K562 (cell line): ENCODE results near the gene TENM3. TPM values are rescaled to one million over a fixed set of nuclear protein-coding genes. Genes with fewer than 3 reads are reported as not detected.
A peak's percentile ranks its signal among the peaks of the same experiment; 100 is the strongest.

Experiments used
- ATAC-seq: fragments of 200-7000 bp; cut with Tn5 transposase; 3 replicates; pipeline ENCODE4 v1.9.1; 2020; ENCODE audit warnings: moderate library complexity
- BruUV-seq: library from RNA; stranded (reverse); fragments of 400-500 nt; replicated peaks from 2 replicates; lab custom pipeline; 2021; lab: Mats Ljungman, UMichigan
- CTCF ChIA-PET: fragments of 300-600 bp; formaldehyde crosslinking; extraction: SDS; loops from one replicate; lab custom pipeline; 2021; ENCODE audit warnings: low intra/inter-chr PET ratio; lab: Yijun Ruan, JAX
- POLR2A ChIA-PET: fragments of 300-600, 350-650 bp; sonication (Branson Sonifier 250); formaldehyde crosslinking; extraction: SDS; loops from one replicate; lab custom pipeline; 2021; ENCODE audit warnings: antibody characterized with exemption, inconsistent platforms; lab: Yijun Ruan, JAX
- DNase-seq, 4 experiments: peaks; one replicate each; pipeline versions ENCODE4 v3.0.0 to v3.0.0-alpha.2; 2011 to 2018; ENCODE audit warnings: low spot score in 3 of 4, mixed read lengths in 3 of 4; ENCODE audit errors: extremely low read depth in 1 of 4
- FAIRE-seq: peaks from 2 replicates; lab custom pipeline; 2011; peaks lifted over from hg19 to GRCh38; lab: Jason Lieb, UNC
- H2AFZ ChIP-seq: 2 replicates; pipeline ENCODE4 v1.6.0; 2011; ENCODE audit warnings: low read depth, low read length, control low read depth, inconsistent platforms
- H3K27ac ChIP-seq: fragments of 200-600 bp; 3 replicates; pipeline ENCODE4 v1.8.0; 2011; ENCODE audit warnings: low read depth, mild to moderate bottlenecking, control low read depth, inconsistent platforms, low read length, moderate library complexity, mixed read lengths; ENCODE audit errors: extremely low read depth
- H3K27me3 ChIP-seq, 2 experiments: fragments of 300-600 bp in 1 of 2; 2 replicates in 1 of 2; 3 replicates in 1 of 2; pipeline versions ENCODE4 v1.6.0 to v1.8.0; 2011; ENCODE audit warnings: inconsistent platforms in 2 of 2, low read length in 2 of 2, mild to moderate bottlenecking in 1 of 2, mixed read lengths in 1 of 2, moderate library complexity in 1 of 2; ENCODE audit not compliant: control insufficient read depth in 2 of 2, insufficient read depth in 2 of 2
- H3K36me3 ChIP-seq: fragments of 300-600 bp; 3 replicates; pipeline ENCODE4 v1.8.0; 2011; ENCODE audit warnings: mild to moderate bottlenecking, low read length, inconsistent platforms; ENCODE audit not compliant: control insufficient read depth, insufficient read depth
- H3K4me1 ChIP-seq, 2 experiments: fragments of 200-600 bp in 1 of 2; replicated peaks in 1 of 2; 2 replicates in 1 of 2; 3 replicates in 1 of 2; pipeline versions ENCODE4 v1.5.1 to v1.8.0; 2011; ENCODE audit warnings: inconsistent platforms in 2 of 2, low read length in 2 of 2, mild to moderate bottlenecking in 1 of 2, mixed read lengths in 1 of 2, moderate library complexity in 1 of 2; ENCODE audit not compliant: control insufficient read depth in 2 of 2, insufficient read depth in 2 of 2
- H3K4me2 ChIP-seq: 2 replicates; pipeline ENCODE4 v1.6.1; 2011; ENCODE audit warnings: low read length, control low read depth, inconsistent platforms, mixed read lengths; ENCODE audit not compliant: insufficient read depth
- H3K4me3 ChIP-seq: fragments of 200-600 bp; sonication (generic), shearing (Covaris generic); 2 replicates; pipeline ENCODE4 v1.5.1; 2016; ENCODE audit warnings: control low read depth, inconsistent platforms
- H3K79me2 ChIP-seq: fragments of 200-600 bp; 3 replicates; pipeline ENCODE4 v1.8.0; 2011; ENCODE audit warnings: low read length, inconsistent platforms; ENCODE audit not compliant: control insufficient read depth, insufficient read depth
- H3K9ac ChIP-seq, 2 experiments: 2 replicates each; pipeline versions ENCODE4 v1.6.0 to v1.6.1; 2011; ENCODE audit warnings: low read depth in 2 of 2, low read length in 2 of 2, control low read depth in 1 of 2, inconsistent platforms in 1 of 2, mild to moderate bottlenecking in 1 of 2, mixed read lengths in 1 of 2; ENCODE audit not compliant: insufficient read depth in 1 of 2
- H3K9me1 ChIP-seq: one replicate; pipeline ENCODE4 v1.6.0; 2011; ENCODE audit warnings: inconsistent platforms, mild to moderate bottlenecking, low read length, moderate library complexity; ENCODE audit not compliant: control insufficient read depth, insufficient read depth
- H3K9me3 ChIP-seq: replicated peaks from 2 replicates; pipeline ENCODE4 v1.5.1; 2011; ENCODE audit warnings: low read depth, low read length, inconsistent platforms; ENCODE audit not compliant: control insufficient read depth, insufficient read depth
- H4K20me1 ChIP-seq: replicated peaks from 2 replicates; pipeline ENCODE4 v1.6.1; 2011; ENCODE audit warnings: low read length, inconsistent platforms, mixed read lengths; ENCODE audit not compliant: control insufficient read depth, insufficient read depth
- AFF4 ChIP-seq: sonication (generic); formaldehyde crosslinking; IDR thresholded peaks from 2 replicates; pipeline ENCODE4 v1.8.0; 2023; ENCODE audit warnings: mild to moderate bottlenecking, missing genetic modification reagents
- CREM ChIP-seq: IDR thresholded peaks from 2 replicates; pipeline ENCODE4 v1.6.1; 2014; ENCODE audit warnings: antibody characterized with exemption, low read depth
- GABPB2 ChIP-seq: fragments of 250-450 bp; sonication (Bioruptor Pico); conservative IDR thresholded peaks from 2 replicates; pipeline ENCODE4 v1.5.1; 2021; ENCODE audit warnings: mild to moderate bottlenecking
- HNRNPLL ChIP-seq: fragments of 200-400 bp; formaldehyde crosslinking; IDR thresholded peaks from 2 replicates; pipeline ENCODE4 v1.6.1; 2017; ENCODE audit warnings: low read length, low read depth, mild to moderate bottlenecking; ENCODE audit not compliant: poor library complexity, severe bottlenecking
- JUN ChIP-seq, 2 experiments: sonication (generic) in 1 of 2; formaldehyde crosslinking in 1 of 2; IDR thresholded peaks; 2 replicates each; pipeline versions ENCODE4 v1.6.1 to v1.8.0; 2012 to 2022; ENCODE audit warnings: borderline replicate concordance in 2 of 2, mild to moderate bottlenecking in 2 of 2, improper control_type of control experiment in 1 of 2, low read depth in 1 of 2, low read length in 1 of 2, missing genetic modification reagents in 1 of 2
- MAFG ChIP-seq: fragments of 450-650 bp; conservative IDR thresholded peaks from 2 replicates; pipeline ENCODE4 v1.6.1; 2016; ENCODE audit warnings: missing genetic modification characterization, missing compliant biosample characterization
- PHB ChIP-seq: fragments of 250-450 bp; sonication (Bioruptor Pico); IDR thresholded peaks from 2 replicates; pipeline ENCODE4 v1.5.0; 2021
- RNF2 ChIP-seq: sonication (generic); IDR thresholded peaks from 2 replicates; pipeline ENCODE4 v1.6.1; 2016
- SRSF1 ChIP-seq: fragments of 200-400 bp; formaldehyde crosslinking; IDR thresholded peaks from 2 replicates; pipeline ENCODE4 v1.6.1; 2017; ENCODE audit warnings: mild to moderate bottlenecking, low read depth, low read length, moderate library complexity
- ZFP30 ChIP-seq: fragments of 250-450 bp; sonication (Bioruptor Pico); IDR thresholded peaks from 2 replicates; pipeline ENCODE4 v1.8.0; 2022; ENCODE audit warnings: moderate library complexity, mild to moderate bottlenecking, inconsistent platforms, borderline replicate concordance
- ZNF778 ChIP-seq: fragments of 450-650 bp; formaldehyde crosslinking; IDR thresholded peaks from 2 replicates; pipeline ENCODE4 v1.4.0; 2020; ENCODE audit warnings: mild to moderate bottlenecking, moderate library complexity
- WGBS: fragments of 100-300 bp; shearing (Covaris generic); methylation state at CpG from one replicate; pipeline ENCODE4 v1.1.6; 2016; ENCODE audit warnings: low coverage, mixed read lengths; ENCODE audit not compliant: insufficient coverage; ENCODE audit errors: missing lambda C conversion rate; 5-methylcytosine and 5-hydroxymethylcytosine counted together
- in situ Hi-C: fragments of 300-500 bp; cut with MboI; formaldehyde crosslinking; loops from 4 replicates; pipeline ENCODE4 v1.15.0; 2018; ENCODE audit warnings: inconsistent platforms, mixed read lengths
- intact Hi-C: fragments of 100-400 bp; cut with micrococcal nuclease; formaldehyde crosslinking; loops from 2 replicates; pipeline ENCODE4 v1.14.2; 2022
- polyA plus RNA-seq, 8 experiments: library from polyadenylated mRNA; depleted of rRNA in 4 of 8; stranded (reverse) in 5 of 8; unstranded in 3 of 8; fragments of >200 nt; fragmentation: Nextera tagmentation in 2 of 8; fragmentation: Illumina TruSeq in 1 of 8; extraction: Ambion mirVana in 2 of 8; extraction: Trizol in 1 of 8; gene quantifications; 2 replicates each; pipeline versions ENCODE4 v1.2.1 to v1.2.3, GENCODE V29; 2011 to 2014; ENCODE audit warnings: inconsistent platforms in 1 of 8, missing spikeins in 1 of 8
- total RNA-seq, 7 experiments: library from RNA; depleted of rRNA in 6 of 7; stranded (reverse); fragments of >200 nt in 6 of 7; fragmentation: Illumina TruSeq in 2 of 7; extraction: Trizol in 2 of 7; gene quantifications; 2 replicates each; pipeline versions ENCODE4 v1.2.1 to v1.2.3, GENCODE V29; 2011 to 2021; ENCODE audit warnings: low replicate concordance in 1 of 7

TENM3 gene
- total and polyA plus RNA-seq, 9 of the 15 experiments (the other 6 are each of a cell fraction or from before 2014, with no cell fraction given): 0.01 to 0.02 TPM; not detected in 7

GRCh38 chr4:182221987-182222386 is 21.2 kb upstream of the TENM3 start:
- in situ Hi-C loops: no loop called here
- intact Hi-C loops: no loop called here
- 0% methylated on average over 5 of the region's 5 CpGs for WGBS
- TF ChIP-seq PHB (CRISPR knock-in tag) (no peak), ZFP30 (CRISPR knock-in tag) (no peak), MAFG (tag) (no peak), AFF4 (CRISPR knock-in tag) (no peak), GABPB2 (CRISPR knock-in tag) (no peak), SRSF1 (no peak), ZNF778 (no peak), JUN (IDR thresholded peaks at IDR 0.05; ENCODE audit: borderline replicate concordance, low read depth, low read length) (no peak), JUN (CRISPR knock-in tag; IDR thresholded peaks at IDR 0.05; ENCODE audit: borderline replicate concordance) (no peak), CREM (no peak), HNRNPLL (no peak), RNF2 (no peak)
- H4K20me1 ChIP-seq: no peaks in the 10 kb centered on the region
- no peaks in the 10 kb centered on the region for H3K9me3 ChIP-seq
- no peak overlapping the region for H2AFZ ChIP-seq
- no TSS peak for BruUV-seq
- no peaks in the 10 kb centered on the region for H3K27me3 ChIP-seq
- H3K9ac ChIP-seq: no peak overlapping the region
- ChIA-PET POLR2A (no interaction called here), CTCF (no interaction called here)
- DNase-seq (no peak), FAIRE-seq (peak; percentile 56), ATAC-seq (no peak)
- no peaks in the 10 kb centered on the region for H3K36me3 ChIP-seq
- no peaks in the 10 kb centered on the region for H3K9me1 ChIP-seq
- H3K4me2 ChIP-seq: no peak overlapping the region
- no peak overlapping the region for H3K4me3 ChIP-seq
- H3K79me2 ChIP-seq: no peaks in the 10 kb centered on the region
- H3K27ac ChIP-seq: no peak overlapping the region
- H3K4me1 ChIP-seq: no peaks in the 10 kb centered on the region
